GM19438 (cell line): ENCODE data around the gene MRPL54.

Experiments used
- ATAC-seq: cut with Tn5 transposase; IDR thresholded peaks from one replicate; pipeline ENCODE4 v1.9.1; 2021; ENCODE audit warnings: low read depth; ENCODE audit not compliant: unreplicated experiment

Gene MRPL54

GRCh38 chr19:3767050-3767449 is 4.6 kb downstream of the MRPL54 start:
- ATAC-seq, result no peak

- no peak for ATAC-seq
Measured at GRCh38 chr19:3768015-3768747, 5.7 kb downstream of the MRPL54 start.

- ATAC-seq, result no peak
Measured at GRCh38 chr19:3768748-3769099, 6.2 kb downstream of the MRPL54 start.

- no peak for ATAC-seq
Measured at GRCh38 chr19:3769494-3769893, 7.0 kb downstream of the MRPL54 start.

GRCh38 chr19:3770136-3770999 is 7.9 kb downstream of the MRPL54 start:
- no peak for ATAC-seq

- no peak for ATAC-seq
Measured at GRCh38 chr19:3771000-3771905, 8.8 kb downstream of the MRPL54 start.

- ATAC-seq, result no peak
Measured at GRCh38 chr19:3771906-3772455, 9.5 kb downstream of the MRPL54 start, which contains the start of gene RAX2. TSS of gene RAX2 (minus strand) at chr19:3772228. CDS start at chr19:3771742, 486 bp downstream.

- ATAC-seq, result no peak
Measured at GRCh38 chr19:3773814-3774515, 11.5 kb downstream of the MRPL54 start.

GRCh38 chr19:3774621-3775373 is 12.3 kb downstream of the MRPL54 start:
- no peak for ATAC-seq

GRCh38 chr19:3775374-3775711 is 12.9 kb downstream of the MRPL54 start:
- no peak for ATAC-seq

- no peak for ATAC-seq
Measured at GRCh38 chr19:3775831-3776230, 13.3 kb downstream of the MRPL54 start.

GRCh38 chr19:3776479-3777040 is 14.1 kb downstream of the MRPL54 start:
- no peak for ATAC-seq

- ATAC-seq, result no peak
Measured at GRCh38 chr19:3778104-3778867, 15.8 kb downstream of the MRPL54 start.

GRCh38 chr19:3778899-3779723 is 16.6 kb downstream of the MRPL54 start:
- no peak for ATAC-seq

- ATAC-seq, result no peak
Measured at GRCh38 chr19:3780786-3781304, 18.4 kb downstream of the MRPL54 start.

GRCh38 chr19:3781603-3782002 is 19.1 kb downstream of the MRPL54 start:
- ATAC-seq, result no peak

GRCh38 chr19:3782330-3782729 is 19.8 kb downstream of the MRPL54 start:
- ATAC-seq, result no peak
